ENCODE results near the gene BTBD9. TPM values are rescaled to one million over a fixed set of nuclear protein-coding genes. Genes with fewer than 3 reads are reported as not detected.

BTBD9 gene
- total and polyA plus RNA-seq, 4 donors: 8.7 to 73.9 (median 28.3) TPM

DNA sequence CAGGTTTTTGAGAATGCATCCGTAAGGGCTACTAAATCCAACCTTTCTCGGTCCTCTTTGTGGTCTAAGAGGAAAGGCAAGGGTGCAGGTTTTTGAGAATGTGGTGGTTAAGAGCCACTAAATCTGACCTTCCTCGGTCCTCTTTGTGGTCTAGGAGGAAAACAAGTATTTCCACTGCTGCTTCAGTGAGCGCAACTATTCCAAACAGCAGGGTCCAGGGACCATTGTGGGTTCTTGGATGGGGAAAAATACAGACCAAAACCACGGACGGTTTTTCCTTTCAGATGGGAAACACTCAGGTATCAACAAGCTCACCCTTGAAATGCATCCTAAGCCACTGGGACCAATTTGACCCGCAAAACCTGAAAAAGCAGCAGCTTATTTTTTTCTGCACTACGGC, 21.9 kb downstream of the BTBD9 start:
- no peaks in the 10 kb centered on the region for H3K9me3 ChIP-seq (ENCODE audit: control insufficient read depth in 4 of 4, insufficient read depth in 3 of 4, low read length in 3 of 4)
- H3K4me3 ChIP-seq: no peak overlapping the region
- peak overlapping the region in 1 of 2 donors; percentile 39 for H3K27ac ChIP-seq (ENCODE audit: low read depth in 1 of 2, low read length in 1 of 2)
- WGBS, 2 donors: 72 to 79% methylated on average over 8 of the region's 8 CpGs
- no peak overlapping the region for H3K9ac ChIP-seq (ENCODE audit: insufficient read depth in 1 of 2, low read length in 2 of 2)
- H3K4me1 ChIP-seq (ENCODE audit: control insufficient read depth in 5 of 5, insufficient read depth in 5 of 5, low read length in 5 of 5): peaks cover 0 to 5% (median 0%) of the 10 kb centered on the region in 5 donors
- TF ChIP-seq, protein P1, sequence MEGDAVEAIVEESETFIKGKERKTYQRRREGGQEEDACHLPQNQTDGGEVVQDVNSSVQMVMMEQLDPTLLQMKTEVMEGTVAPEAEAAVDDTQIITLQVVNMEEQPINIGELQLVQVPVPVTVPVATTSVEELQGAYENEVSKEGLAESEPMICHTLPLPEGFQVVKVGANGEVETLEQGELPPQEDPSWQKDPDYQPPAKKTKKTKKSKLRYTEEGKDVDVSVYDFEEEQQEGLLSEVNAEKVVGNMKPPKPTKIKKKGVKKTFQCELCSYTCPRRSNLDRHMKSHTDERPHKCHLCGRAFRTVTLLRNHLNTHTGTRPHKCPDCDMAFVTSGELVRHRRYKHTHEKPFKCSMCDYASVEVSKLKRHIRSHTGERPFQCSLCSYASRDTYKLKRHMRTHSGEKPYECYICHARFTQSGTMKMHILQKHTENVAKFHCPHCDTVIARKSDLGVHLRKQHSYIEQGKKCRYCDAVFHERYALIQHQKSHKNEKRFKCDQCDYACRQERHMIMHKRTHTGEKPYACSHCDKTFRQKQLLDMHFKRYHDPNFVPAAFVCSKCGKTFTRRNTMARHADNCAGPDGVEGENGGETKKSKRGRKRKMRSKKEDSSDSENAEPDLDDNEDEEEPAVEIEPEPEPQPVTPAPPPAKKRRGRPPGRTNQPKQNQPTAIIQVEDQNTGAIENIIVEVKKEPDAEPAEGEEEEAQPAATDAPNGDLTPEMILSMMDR (IDR thresholded peaks at IDR 0.05; ENCODE audit: control extremely low read depth, extremely low read depth): no peak
- no peaks in the 10 kb centered on the region for H3K27me3 ChIP-seq (ENCODE audit: control insufficient read depth in 3 of 3, insufficient read depth in 3 of 3, low read length in 2 of 3)
- no peaks in the 10 kb centered on the region for H3K36me3 ChIP-seq (ENCODE audit: control insufficient read depth in 4 of 4, insufficient read depth in 4 of 4, low read length in 4 of 4)
- DNase-seq (no peak), ATAC-seq (ENCODE audit: insufficient read depth, low FRiP score) (no peak)

DNA sequence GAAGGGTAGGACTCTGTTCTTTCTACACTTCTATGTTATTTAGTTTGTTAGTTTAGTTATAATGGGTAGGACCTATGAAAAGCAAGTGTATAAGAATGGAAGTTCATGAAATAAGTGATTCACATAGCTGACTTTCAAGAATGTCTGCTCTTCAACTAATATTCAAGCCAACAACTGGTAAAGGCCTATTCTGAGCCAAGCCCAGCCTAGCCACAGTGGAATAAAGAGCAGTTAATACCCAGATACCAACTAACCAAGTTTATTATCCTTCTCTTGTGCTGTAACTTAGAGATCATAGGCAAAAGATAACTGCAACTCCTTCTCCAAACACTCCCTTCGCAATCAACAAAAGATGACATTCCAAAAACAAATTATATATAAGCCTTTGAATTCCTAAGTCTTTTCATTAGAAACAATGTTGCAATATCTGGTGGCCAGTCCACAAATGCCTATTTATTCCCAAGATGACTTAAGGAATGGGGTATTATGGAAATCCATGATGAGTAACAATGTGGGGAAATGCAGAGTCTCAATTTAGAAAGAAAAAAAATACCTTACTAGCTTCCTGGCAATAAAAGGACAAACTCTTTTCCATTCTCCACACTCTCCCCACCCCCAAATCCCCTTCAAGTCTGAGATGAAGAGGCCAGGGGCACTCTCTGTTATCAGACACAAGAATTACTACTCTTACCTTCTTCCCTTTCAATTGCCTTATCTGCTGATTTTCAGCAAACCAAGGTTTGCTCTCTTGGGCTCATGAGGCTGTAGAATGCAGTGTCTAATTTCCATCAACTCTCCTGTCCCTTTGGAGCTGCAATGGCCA, 27.4 kb downstream of the BTBD9 start:
- 72 to 79% methylated on average over 1 of the region's 1 CpG for WGBS, 2 donors
- no peak overlapping the region for H3K9ac ChIP-seq (ENCODE audit: insufficient read depth in 1 of 2, low read length in 2 of 2)
- H3K27me3 ChIP-seq (ENCODE audit: control insufficient read depth in 3 of 3, insufficient read depth in 3 of 3, low read length in 2 of 3): no peaks in the 10 kb centered on the region
- peaks cover 2 to 15% (median 5%) of the 10 kb centered on the region in 5 donors for H3K4me1 ChIP-seq (ENCODE audit: control insufficient read depth in 5 of 5, insufficient read depth in 5 of 5, low read length in 5 of 5)
- H3K36me3 ChIP-seq (ENCODE audit: control insufficient read depth in 4 of 4, insufficient read depth in 4 of 4, low read length in 4 of 4): no peaks in the 10 kb centered on the region
- ATAC-seq (ENCODE audit: insufficient read depth, low FRiP score): no peak
- DNase-seq: peak in 1 of 3 donors; percentile 17
- no peaks in the 10 kb centered on the region for H3K9me3 ChIP-seq (ENCODE audit: control insufficient read depth in 4 of 4, insufficient read depth in 3 of 4, low read length in 3 of 4)
- H3K27ac ChIP-seq (ENCODE audit: low read depth in 1 of 2, low read length in 1 of 2): peak overlapping the region in 1 of 2 donors; percentile 52
- no peak overlapping the region for H3K4me3 ChIP-seq
- TF ChIP-seq, protein P1 (IDR thresholded peaks at IDR 0.05; ENCODE audit: control extremely low read depth, extremely low read depth): no peak

DNA sequence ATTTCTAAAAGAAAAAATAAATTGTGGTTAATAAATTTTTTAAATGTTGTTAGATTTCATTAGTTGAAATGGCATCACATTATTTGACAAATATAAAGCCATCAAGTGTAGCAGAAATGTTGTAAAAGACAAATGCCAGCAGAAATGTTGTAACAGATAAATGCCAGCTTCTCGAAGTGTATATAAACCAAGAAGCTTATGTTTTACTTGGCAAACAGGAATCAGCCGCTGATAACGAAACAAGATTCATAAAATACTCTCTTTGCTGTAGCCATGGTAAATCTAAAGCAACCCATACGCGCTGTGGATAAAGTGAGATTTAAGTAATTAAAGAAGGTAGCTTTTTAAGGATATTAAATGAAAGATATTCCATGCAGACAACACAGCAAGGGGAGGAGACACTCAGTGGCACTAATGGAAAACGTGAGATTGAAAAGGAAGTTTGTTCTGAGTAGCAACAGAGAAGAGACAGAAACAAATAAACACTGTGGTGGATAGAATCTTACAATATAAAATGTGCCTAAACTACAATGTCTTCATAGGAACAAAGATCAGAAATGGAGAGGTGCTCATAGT, 29.6 kb downstream of the BTBD9 start:
- peak in 2 of 3 donors; percentile 59 to 66 for DNase-seq
- no peaks in the 10 kb centered on the region for H3K36me3 ChIP-seq (ENCODE audit: control insufficient read depth in 4 of 4, insufficient read depth in 4 of 4, low read length in 4 of 4)
- no peaks in the 10 kb centered on the region for H3K9me3 ChIP-seq (ENCODE audit: control insufficient read depth in 4 of 4, insufficient read depth in 3 of 4, low read length in 3 of 4)
- H3K9ac ChIP-seq (ENCODE audit: insufficient read depth in 1 of 2, low read length in 2 of 2): peak overlapping the region; percentile 37 to 61
- TF ChIP-seq, protein P1 (IDR thresholded peaks at IDR 0.05; ENCODE audit: control extremely low read depth, extremely low read depth): no peak
- ATAC-seq (ENCODE audit: insufficient read depth, low FRiP score): no peak
- H3K27me3 ChIP-seq (ENCODE audit: control insufficient read depth in 3 of 3, insufficient read depth in 3 of 3, low read length in 2 of 3): no peaks in the 10 kb centered on the region
- H3K4me3 ChIP-seq: no peak overlapping the region
- peaks cover 2 to 15% (median 5%) of the 10 kb centered on the region in 5 donors for H3K4me1 ChIP-seq (ENCODE audit: control insufficient read depth in 5 of 5, insufficient read depth in 5 of 5, low read length in 5 of 5)
- 36 to 62% methylated on average over 6 of the region's 6 CpGs for WGBS, 2 donors
- no peak overlapping the region for H3K27ac ChIP-seq (ENCODE audit: low read depth in 1 of 2, low read length in 1 of 2)
